H1 (cell line): ENCODE data around the gene SAP30. TPM values are rescaled to one million over a fixed set of nuclear protein-coding genes. Genes with fewer than 3 reads are reported as not detected.

Experiments
- MAFK ChIP-seq: IDR thresholded peaks from 2 replicates; pipeline ENCODE4 v1.6.1; 2012; ENCODE audit warnings: low read depth, mild to moderate bottlenecking, improper control_type of control experiment, low read length
- NANOG ChIP-seq: IDR thresholded peaks from 2 replicates; pipeline ENCODE4 v1.6.1; 2011; ENCODE audit warnings: low read length, low read depth, mild to moderate bottlenecking, inconsistent platforms; ENCODE audit not compliant: insufficient read depth, poor library complexity, severe bottlenecking
- SIX5 ChIP-seq: IDR thresholded peaks from 2 replicates; pipeline ENCODE4 v1.6.1; 2011; ENCODE audit warnings: mild to moderate bottlenecking, low read depth, low read length
- TAF7 ChIP-seq: optimal IDR thresholded peaks from 2 replicates; pipeline ENCODE3; 2011; ENCODE audit warnings: low read depth, mild to moderate bottlenecking, inconsistent platforms, low read length, moderate library complexity, borderline replicate concordance
- polyA plus RNA-seq, 7 experiments: library from polyadenylated mRNA; depleted of rRNA in 3 of 7; stranded (reverse) in 5 of 7; unstranded in 2 of 7; fragments of >200 nt in 5 of 7; fragments of 200-250 nt in 2 of 7; gene quantifications; 1 replicate in 5 of 7; 2 replicates in 1 of 7; 4 replicates in 1 of 7; pipeline versions ENCODE4 v1.2.1 to v1.2.3, GENCODE V29; 2011 to 2013; ENCODE audit warnings: missing spikeins in 2 of 7, mixed read lengths in 2 of 7
- total RNA-seq: library from RNA; stranded (reverse); fragmentation: NEBNext Ultra II Directional; extraction: Animal tissue kit (Norgen Biotek cat#: 25700); gene quantifications from 2 replicates; pipeline ENCODE4 v1.2.1, GENCODE V29; 2021
- TF ChIP-seq, protein P1 (sequence below): IDR thresholded peaks from 2 replicates; pipeline ENCODE4 v1.6.1; 2011; ENCODE audit warnings: low read length, improper control_type of control experiment

Gene SAP30
- total and polyA plus RNA-seq, 2 of the 8 experiments (the other 6 are each of a cell fraction or from before 2014, with no cell fraction given) = 7.7 to 21.1 TPM

DNA sequence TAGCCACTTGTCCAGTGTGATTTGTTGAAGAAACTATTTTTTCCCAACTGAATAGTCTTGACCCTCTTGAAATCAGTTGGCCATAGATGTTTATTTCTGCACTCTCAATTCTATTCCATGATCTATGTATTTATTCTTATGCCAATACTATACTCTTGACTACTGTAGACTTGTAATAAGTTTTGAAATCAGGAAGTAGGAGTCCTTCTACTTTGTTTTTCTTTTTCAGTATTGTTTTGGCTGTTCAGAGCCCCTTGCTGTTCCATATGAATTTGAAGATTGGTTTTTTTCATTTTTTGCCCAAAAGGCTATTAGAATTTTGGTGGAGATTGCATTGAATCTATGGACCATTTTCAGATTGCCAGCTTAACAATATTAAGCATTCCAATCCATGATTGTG, 10.2 kb downstream of the SAP30 start (continued):
- TF ChIP-seq, protein P1, sequence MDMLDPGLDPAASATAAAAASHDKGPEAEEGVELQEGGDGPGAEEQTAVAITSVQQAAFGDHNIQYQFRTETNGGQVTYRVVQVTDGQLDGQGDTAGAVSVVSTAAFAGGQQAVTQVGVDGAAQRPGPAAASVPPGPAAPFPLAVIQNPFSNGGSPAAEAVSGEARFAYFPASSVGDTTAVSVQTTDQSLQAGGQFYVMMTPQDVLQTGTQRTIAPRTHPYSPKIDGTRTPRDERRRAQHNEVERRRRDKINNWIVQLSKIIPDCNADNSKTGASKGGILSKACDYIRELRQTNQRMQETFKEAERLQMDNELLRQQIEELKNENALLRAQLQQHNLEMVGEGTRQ = no peak
- TF ChIP-seq MAFK (no peak), TAF7 (no peak), SIX5 (no peak), NANOG (no peak)
- TF ChIP-seq, all 59 proteins: peak for 0
